ENCODE measurements around the gene TAOK3.

DNA sequence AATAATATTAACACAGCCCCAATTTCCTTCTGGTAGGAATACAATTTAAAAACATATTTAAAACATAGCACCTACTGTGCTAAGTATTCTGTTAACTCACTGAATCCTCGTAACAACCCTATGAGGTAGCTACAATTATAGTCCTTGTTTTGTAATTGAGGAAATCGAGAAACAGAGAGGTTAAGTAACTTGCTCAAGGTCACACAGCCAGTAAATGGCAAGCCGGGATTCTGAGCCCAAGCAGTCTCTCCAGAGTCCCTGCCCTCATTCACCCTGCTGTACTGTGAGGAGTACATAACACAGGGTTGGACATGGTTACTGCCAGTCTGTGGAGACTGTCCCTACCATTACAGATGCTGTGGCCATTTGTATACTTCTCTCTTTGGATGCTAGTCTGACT, 48.0 kb upstream of the TAOK3 start:
- TF ChIP-seq POLR2AphosphoS5 (IDR thresholded peaks at IDR 0.05; ENCODE audit: low read depth, low read length) (no peak), YY1 (IDR thresholded peaks at IDR 0.05; ENCODE audit: low read depth, low read length) (no peak), RFX5 (IDR thresholded peaks at IDR 0.05; ENCODE audit: borderline replicate concordance, low read depth, low read length) (no peak)
- TF ChIP-seq, protein P1, sequence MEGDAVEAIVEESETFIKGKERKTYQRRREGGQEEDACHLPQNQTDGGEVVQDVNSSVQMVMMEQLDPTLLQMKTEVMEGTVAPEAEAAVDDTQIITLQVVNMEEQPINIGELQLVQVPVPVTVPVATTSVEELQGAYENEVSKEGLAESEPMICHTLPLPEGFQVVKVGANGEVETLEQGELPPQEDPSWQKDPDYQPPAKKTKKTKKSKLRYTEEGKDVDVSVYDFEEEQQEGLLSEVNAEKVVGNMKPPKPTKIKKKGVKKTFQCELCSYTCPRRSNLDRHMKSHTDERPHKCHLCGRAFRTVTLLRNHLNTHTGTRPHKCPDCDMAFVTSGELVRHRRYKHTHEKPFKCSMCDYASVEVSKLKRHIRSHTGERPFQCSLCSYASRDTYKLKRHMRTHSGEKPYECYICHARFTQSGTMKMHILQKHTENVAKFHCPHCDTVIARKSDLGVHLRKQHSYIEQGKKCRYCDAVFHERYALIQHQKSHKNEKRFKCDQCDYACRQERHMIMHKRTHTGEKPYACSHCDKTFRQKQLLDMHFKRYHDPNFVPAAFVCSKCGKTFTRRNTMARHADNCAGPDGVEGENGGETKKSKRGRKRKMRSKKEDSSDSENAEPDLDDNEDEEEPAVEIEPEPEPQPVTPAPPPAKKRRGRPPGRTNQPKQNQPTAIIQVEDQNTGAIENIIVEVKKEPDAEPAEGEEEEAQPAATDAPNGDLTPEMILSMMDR (IDR thresholded peaks at IDR 0.05; ENCODE audit: control extremely low read depth in 1 of 3, insufficient read depth in 1 of 3, low read depth in 1 of 3, low read length in 3 of 3) = no peak
